GM18499 (cell line): Measurements from ENCODE around the gene WDFY3.

ENCODE experiments used
- ATAC-seq: cut with Tn5 transposase; IDR thresholded peaks from one replicate; pipeline ENCODE4 v1.9.1; 2021; ENCODE audit warnings: moderate number of reproducible peaks; ENCODE audit not compliant: insufficient read depth, unreplicated experiment

Gene WDFY3

GRCh38 chr4:84803116-84803515, 163.4 kb downstream of the WDFY3 start:
- no peak for ATAC-seq

DNA sequence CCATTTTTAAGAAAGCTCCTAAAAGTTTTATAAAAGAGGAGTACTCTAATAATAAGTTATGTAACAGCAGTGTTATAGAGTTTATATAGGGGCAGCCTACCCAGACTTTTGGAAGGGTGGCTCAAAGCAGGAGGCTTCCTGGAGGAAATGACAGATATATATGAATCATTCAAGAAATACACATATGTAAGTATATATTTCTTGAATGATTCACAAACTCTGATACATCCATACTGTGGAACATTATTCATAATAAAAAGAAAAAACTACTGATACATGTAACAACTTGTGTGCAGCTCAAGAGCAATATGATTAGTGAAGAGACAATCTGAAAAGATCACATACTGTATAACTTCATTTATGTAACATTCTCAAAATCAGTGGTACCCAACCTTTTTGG, 166.2 kb downstream of the WDFY3 start:
- ATAC-seq = no peak

- no peak for ATAC-seq
Measured at GRCh38 chr4:84799318-84799717, 167.2 kb downstream of the WDFY3 start.

GRCh38 chr4:84796394-84796793, 170.1 kb downstream of the WDFY3 start:
- ATAC-seq = no peak

- ATAC-seq = no peak
Measured at GRCh38 chr4:84792366-84793301, 173.9 kb downstream of the WDFY3 start.

GRCh38 chr4:84790769-84791565, 175.5 kb downstream of the WDFY3 start:
- ATAC-seq = no peak

GRCh38 chr4:84786478-84786877, 180.0 kb downstream of the WDFY3 start:
- no peak for ATAC-seq

- ATAC-seq = no peak
Measured at GRCh38 chr4:84782517-84782916, 184.0 kb downstream of the WDFY3 start.

- ATAC-seq = no peak
Measured at GRCh38 chr4:84780719-84781118, 185.8 kb downstream of the WDFY3 start.

DNA sequence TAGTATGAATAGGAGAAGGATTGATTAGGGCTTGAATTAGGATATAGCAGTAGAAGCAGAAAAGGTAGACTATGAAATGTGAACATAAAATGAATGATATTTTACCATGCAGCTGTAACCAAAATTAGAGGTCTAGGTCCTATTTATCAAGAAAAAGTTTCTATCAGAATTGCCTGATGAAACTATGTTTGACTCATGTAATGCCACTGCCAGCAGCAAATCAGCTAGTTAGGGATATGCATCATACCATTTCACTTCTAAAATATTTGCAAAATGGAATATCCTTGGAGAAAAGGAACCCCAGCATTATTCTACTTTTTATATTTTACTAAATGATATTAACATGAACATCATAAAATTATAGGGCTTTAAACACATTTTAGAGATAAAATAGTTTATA, 188.4 kb downstream of the WDFY3 start:
- ATAC-seq = no peak

DNA sequence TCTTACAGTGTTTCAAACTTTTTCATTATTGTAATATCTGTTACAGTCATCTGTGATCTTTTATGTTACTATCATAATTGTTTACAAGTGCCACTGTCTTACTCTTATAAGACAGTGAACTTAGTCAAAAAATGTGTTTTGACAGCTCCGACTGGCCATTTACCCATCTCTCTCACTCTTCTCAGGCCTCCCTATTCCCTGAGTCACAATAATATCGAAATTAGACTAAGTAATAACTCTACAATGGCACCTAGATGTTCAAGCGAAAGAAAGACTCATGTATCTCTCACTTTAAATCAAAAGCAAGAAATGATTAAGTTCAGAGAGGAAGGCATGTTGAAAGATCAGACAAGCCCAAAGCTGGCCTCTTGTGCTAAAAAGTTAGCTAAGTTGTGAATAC, 199.3 kb downstream of the WDFY3 start:
- ATAC-seq = no peak

DNA sequence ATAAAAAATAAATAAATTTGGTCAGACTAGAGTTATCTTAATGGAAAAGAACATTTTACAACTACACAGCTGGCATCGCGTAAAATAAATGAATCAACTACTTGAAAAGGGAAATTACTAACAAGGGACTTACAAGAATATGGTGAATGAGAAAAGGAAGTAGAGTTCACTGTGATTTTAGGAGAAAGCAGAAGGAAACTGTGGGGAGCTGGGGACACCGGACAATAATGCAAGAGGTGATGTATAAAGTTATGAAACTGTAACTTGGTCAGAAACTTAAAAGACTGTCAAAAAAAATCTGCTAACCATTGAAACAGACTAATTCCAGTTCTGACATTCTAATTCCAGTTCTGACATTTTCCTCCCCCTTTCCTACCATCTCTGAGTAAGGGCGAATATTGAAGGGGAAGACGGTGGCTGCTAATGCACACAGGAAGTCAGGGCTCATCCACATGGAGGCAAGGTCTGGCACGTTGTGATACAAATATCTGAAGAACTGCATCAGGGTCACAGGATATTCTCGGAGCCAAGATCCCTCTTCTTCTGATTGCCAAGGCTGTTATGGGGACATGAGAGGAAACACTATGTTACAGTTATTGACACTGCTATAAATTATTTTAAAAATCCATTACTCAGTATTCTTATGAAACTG, 213.0 kb downstream of the WDFY3 start:
- ATAC-seq = no peak

GRCh38 chr4:84751707-84752106, 214.8 kb downstream of the WDFY3 start:
- no peak for ATAC-seq

- ATAC-seq = no peak
Measured at GRCh38 chr4:84750960-84751283, 215.6 kb downstream of the WDFY3 start.

DNA sequence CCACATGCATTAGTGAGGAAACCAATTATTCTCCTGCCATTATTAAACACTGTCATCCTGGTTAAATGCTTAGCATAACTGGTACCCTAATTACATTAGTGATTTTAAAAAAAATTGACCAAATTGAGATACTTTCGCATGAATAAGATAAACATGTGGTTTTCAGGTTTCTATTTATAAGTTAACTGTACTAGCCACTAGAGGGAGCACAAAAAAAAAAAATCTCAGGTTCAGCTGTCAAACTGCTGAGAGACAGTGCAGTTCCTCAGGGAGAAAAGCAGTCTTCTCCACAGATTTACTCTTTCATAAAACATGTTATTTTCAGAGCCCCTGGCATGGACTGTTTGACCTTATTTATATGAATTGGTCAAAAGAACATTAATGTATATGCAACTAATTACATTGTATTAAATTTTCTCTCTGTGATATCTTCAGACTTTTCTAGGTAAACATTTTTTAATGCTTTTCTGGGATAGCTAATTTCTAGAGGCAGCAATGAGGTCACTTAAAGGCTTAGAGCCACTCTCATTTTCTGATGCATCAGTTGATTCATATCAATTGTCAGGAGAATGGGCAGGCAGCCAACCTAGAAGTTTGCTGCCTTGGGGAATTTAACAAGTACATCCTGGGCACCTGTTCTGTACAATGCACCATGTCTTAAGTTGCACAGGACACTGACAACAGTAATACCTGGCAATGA, 216.1 kb downstream of the WDFY3 start:
- ATAC-seq = peak; percentile 78

DNA sequence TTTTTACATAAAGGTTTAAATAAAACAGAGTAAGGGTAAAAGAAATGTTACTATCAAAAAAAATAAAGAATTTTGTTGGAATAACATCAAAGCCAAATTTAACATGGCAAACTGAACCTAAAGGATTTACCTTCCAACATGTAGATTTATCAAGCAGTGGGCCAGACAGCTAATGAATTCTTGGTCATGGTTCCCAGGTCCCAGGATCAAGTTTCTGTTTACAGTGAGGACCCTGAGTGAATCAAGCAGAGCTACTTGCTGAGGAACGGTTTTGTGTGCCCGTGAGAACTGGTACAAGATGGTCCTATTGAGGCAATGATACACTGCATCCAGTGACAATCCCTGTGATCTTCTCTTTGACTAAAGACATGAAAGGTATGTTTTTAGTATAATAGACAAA, 226.4 kb downstream of the WDFY3 start:
- ATAC-seq = no peak

DNA sequence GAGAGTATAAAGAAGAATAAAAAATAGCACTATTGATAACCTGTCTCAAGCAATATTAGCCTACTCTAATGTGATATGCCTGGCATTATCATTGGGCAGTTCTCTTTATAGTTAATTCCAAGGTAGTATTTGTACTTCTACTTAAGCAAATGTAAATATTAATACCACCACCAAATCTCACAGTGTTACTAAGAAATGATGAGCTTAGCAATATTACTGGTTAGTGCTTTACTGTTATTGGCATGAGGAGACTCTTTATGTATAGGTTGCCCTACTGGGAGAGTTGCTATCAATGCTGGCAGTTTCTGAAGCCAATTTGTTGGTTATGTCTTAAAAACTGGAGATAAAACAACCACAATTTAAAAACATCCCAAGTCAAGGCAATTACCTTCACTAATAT, 227.9 kb downstream of the WDFY3 start:
- no peak for ATAC-seq

GRCh38 chr4:84737656-84738055, 228.8 kb downstream of the WDFY3 start:
- no peak for ATAC-seq

GRCh38 chr4:84734037-84734436, 232.5 kb downstream of the WDFY3 start:
- ATAC-seq = no peak

- ATAC-seq = no peak
Measured at GRCh38 chr4:84733343-84734033, 233.0 kb downstream of the WDFY3 start.
